Small intestine (tissue), 7 donors: ENCODE results near the gene IRF4. TPM values are rescaled to one million over a fixed set of nuclear protein-coding genes. Genes with fewer than 3 reads are reported as not detected.

Experiments used
- DNase-seq, 2 donors: peaks; one replicate each; pipeline versions ENCODE4 v3.0.0 to v3.0.0-alpha.2; 2013
- FAIRE-seq: peaks from 2 replicates; lab custom pipeline; 2012; peaks lifted over from hg19 to GRCh38; lab: Jason Lieb, UNC
- H3K27ac ChIP-seq, 3 donors: one replicate each; pipeline ENCODE4 v1.5.1; 2013; ENCODE audit warnings: low read length in 2 of 3, mild to moderate bottlenecking in 2 of 3, control low read depth in 1 of 3, inconsistent platforms in 1 of 3, low read depth in 1 of 3, moderate library complexity in 1 of 3
- H3K27me3 ChIP-seq, 3 donors: one replicate each; pipeline ENCODE4 v1.6.1; 2013; ENCODE audit warnings: low read length in 3 of 3, inconsistent platforms in 1 of 3; ENCODE audit not compliant: control insufficient read depth in 3 of 3, insufficient read depth in 3 of 3
- H3K36me3 ChIP-seq, 3 donors: one replicate each; pipeline ENCODE4 v1.6.1; 2013; ENCODE audit warnings: low read length in 3 of 3, inconsistent platforms in 1 of 3, low read depth in 1 of 3, mild to moderate bottlenecking in 1 of 3, moderate library complexity in 1 of 3; ENCODE audit not compliant: control insufficient read depth in 3 of 3, insufficient read depth in 2 of 3
- H3K4me1 ChIP-seq, 3 donors: one replicate each; pipeline ENCODE4 v1.6.1; 2013; ENCODE audit warnings: low read length in 2 of 3, inconsistent platforms in 1 of 3, low read depth in 1 of 3, mild to moderate bottlenecking in 1 of 3, moderate library complexity in 1 of 3; ENCODE audit not compliant: control insufficient read depth in 3 of 3, insufficient read depth in 2 of 3
- H3K4me3 ChIP-seq, 3 donors: one replicate each; pipeline ENCODE4 v1.5.1; 2013; ENCODE audit warnings: low read length in 3 of 3, control low read depth in 1 of 3, inconsistent platforms in 1 of 3, low read depth in 1 of 3, mild to moderate bottlenecking in 1 of 3, moderate library complexity in 1 of 3
- H3K9me3 ChIP-seq, 2 donors: one replicate each; pipeline ENCODE4 v1.6.1; 2013; ENCODE audit warnings: low read depth in 1 of 2, low read length in 1 of 2; ENCODE audit not compliant: control insufficient read depth in 2 of 2, insufficient read depth in 1 of 2
- WGBS, 3 donors: extraction: QIAGEN DNeasy Blood & Tissue Kit; methylation state at CpG; one replicate each; pipeline ENCODE4 v1.1.7; 2013; 5-methylcytosine and 5-hydroxymethylcytosine counted together
- polyA plus RNA-seq, 4 donors: library from polyadenylated mRNA; stranded (reverse) in 3 of 4; unstranded in 1 of 4; fragments of 200-250 nt in 3 of 4; fragments of 120-200 nt in 1 of 4; gene quantifications; one replicate each; pipeline versions ENCODE4 v1.2.1 to v1.2.3, GENCODE V29; 2013
- donor health status: healthy with polysubstance abuse.
- donor health status: control.
- donor health status: control.
- donor health status: Bipolar disorder and iron deficiency.
- donor health status: healthy.

IRF4 gene
- polyA plus RNA-seq, 4 donors: 0.16 to 3.5 (median 1.4) TPM; not detected in 1

- H3K36me3 ChIP-seq: no peaks in the 10 kb centered on the region
- no peaks in the 10 kb centered on the region for H3K4me1 ChIP-seq
- no peak for DNase-seq
- H3K9me3 ChIP-seq: no peaks in the 10 kb centered on the region
- peak overlapping the region in 2 of 3 donors; percentile 59 to 63 for H3K4me3 ChIP-seq
- H3K27ac ChIP-seq: no peak overlapping the region
- FAIRE-seq: no peak
- peaks cover 16 to 66% (median 24%) of the 10 kb centered on the region in 3 donors for H3K27me3 ChIP-seq
- WGBS, 3 donors: 3 to 4% (median 4%) methylated on average over 47 to 68 of the region's 68 CpGs
Observed at GRCh38 chr6:393391-394221, 2.1 kb downstream of the IRF4 start.

- FAIRE-seq: no peak
- no peaks in the 10 kb centered on the region for H3K9me3 ChIP-seq
- DNase-seq: no peak
- no peak overlapping the region for H3K27ac ChIP-seq
- H3K4me3 ChIP-seq: no peak overlapping the region
- H3K4me1 ChIP-seq: no peaks in the 10 kb centered on the region
- no peaks in the 10 kb centered on the region for H3K36me3 ChIP-seq
- 88 to 91% (median 91%) methylated on average over 13 of the region's 13 CpGs for WGBS, 3 donors
- peaks cover 16 to 65% (median 24%) of the 10 kb centered on the region in 3 donors for H3K27me3 ChIP-seq
Observed at GRCh38 chr6:394641-395289, 3.2 kb downstream of the IRF4 start.

- no peak overlapping the region for H3K4me3 ChIP-seq
- no peaks in the 10 kb centered on the region for H3K4me1 ChIP-seq
- no peaks in the 10 kb centered on the region for H3K36me3 ChIP-seq
- WGBS, 3 donors: 65 to 75% (median 71%) methylated on average over 10 of the region's 10 CpGs
- no peaks in the 10 kb centered on the region for H3K9me3 ChIP-seq
- no peak for FAIRE-seq
- no peak overlapping the region for H3K27ac ChIP-seq
- no peak for DNase-seq
- peaks cover 16 to 59% (median 24%) of the 10 kb centered on the region in 3 donors for H3K27me3 ChIP-seq
Observed at GRCh38 chr6:395432-396125, 4.0 kb downstream of the IRF4 start.

GRCh38 chr6:396126-396520, 4.6 kb downstream of the IRF4 start:
- Histone ChIP-seq H3K4me3 (no peak overlapping the region), H3K27ac (no peak overlapping the region), H3K9me3 (no peaks in the 10 kb centered on the region), H3K4me1 (no peaks in the 10 kb centered on the region), H3K36me3 (no peaks in the 10 kb centered on the region), H3K27me3 (peaks cover 16 to 53% (median 24%) of the 10 kb centered on the region in 3 donors)
- FAIRE-seq: no peak
- no peak for DNase-seq
- WGBS, 3 donors: 85 to 94% (median 90%) methylated on average over 6 of the region's 6 CpGs

- Histone ChIP-seq H3K4me3 (no peak overlapping the region), H3K27ac (no peak overlapping the region), H3K36me3 (no peaks in the 10 kb centered on the region), H3K27me3 (peaks cover 8 to 45% (median 20%) of the 10 kb centered on the region in 3 donors), H3K4me1 (no peaks in the 10 kb centered on the region), H3K9me3 (no peaks in the 10 kb centered on the region)
- FAIRE-seq (no peak), DNase-seq (no peak)
- WGBS, 3 donors: 74 to 87% (median 75%) methylated on average over 13 of the region's 13 CpGs
Observed at GRCh38 chr6:397056-397455, 5.5 kb downstream of the IRF4 start.

- Histone ChIP-seq H3K36me3 (no peaks in the 10 kb centered on the region), H3K4me1 (no peaks in the 10 kb centered on the region), H3K27ac (no peak overlapping the region), H3K27me3 (peaks cover 5 to 42% (median 15%) of the 10 kb centered on the region in 3 donors), H3K9me3 (no peaks in the 10 kb centered on the region), H3K4me3 (no peak overlapping the region)
- no peak for DNase-seq
- 68 to 78% (median 70%) methylated on average over 5 of the region's 5 CpGs for WGBS, 3 donors
- no peak for FAIRE-seq
Observed at GRCh38 chr6:397604-398003, 6.1 kb downstream of the IRF4 start.

- no peaks in the 10 kb centered on the region for H3K36me3 ChIP-seq
- no peaks in the 10 kb centered on the region for H3K9me3 ChIP-seq
- H3K4me1 ChIP-seq: no peaks in the 10 kb centered on the region
- FAIRE-seq: no peak
- H3K27me3 ChIP-seq: peaks cover 5 to 38% (median 10%) of the 10 kb centered on the region in 3 donors
- WGBS, 3 donors: 77 to 92% (median 83%) methylated on average over 2 of the region's 2 CpGs
- H3K27ac ChIP-seq: no peak overlapping the region
- DNase-seq: no peak
- no peak overlapping the region for H3K4me3 ChIP-seq
Observed at GRCh38 chr6:398065-398464, 6.5 kb downstream of the IRF4 start.

- DNase-seq (no peak), FAIRE-seq (no peak)
- H3K4me3 ChIP-seq: no peak overlapping the region
- H3K27ac ChIP-seq: no peak overlapping the region
- WGBS, 3 donors: 79 to 84% (median 81%) methylated on average over 13 of the region's 13 CpGs
- no peaks in the 10 kb centered on the region for H3K36me3 ChIP-seq
- no peaks in the 10 kb centered on the region for H3K9me3 ChIP-seq
- no peaks in the 10 kb centered on the region for H3K4me1 ChIP-seq
- H3K27me3 ChIP-seq: peaks cover 0 to 38% (median 10%) of the 10 kb centered on the region in 3 donors
Observed at GRCh38 chr6:398558-399078, 7.1 kb downstream of the IRF4 start.
